DOHH2 (cell line): ENCODE measurements around the gene CWC27.
"Not testable (repeated sequence)": the region's sequence is repeated elsewhere in the genome, so short reads cannot be mapped to it uniquely, and the experiment has no call there.

Experiments used
- H3F3A ChIP-seq: fragments of 200-600 bp; sonication (generic), shearing (Covaris generic); 2 replicates; pipeline ENCODE4 v1.6.0; 2016; ENCODE audit warnings: antibody characterized with exemption, mild to moderate bottlenecking; ENCODE audit not compliant: control insufficient read depth, insufficient read depth
- H3K27ac ChIP-seq: fragments of 200-600 bp; sonication (generic); 2 replicates; pipeline ENCODE4 v1.5.1; 2014; ENCODE audit warnings: low read depth, mild to moderate bottlenecking, low read length, moderate library complexity
- H3K27me3 ChIP-seq: fragments of 200-600 bp; sonication (generic); 2 replicates; pipeline ENCODE4 v1.6.1; 2014; ENCODE audit warnings: mild to moderate bottlenecking, low read length, mixed read lengths; ENCODE audit not compliant: control insufficient read depth
- H3K36me3 ChIP-seq: fragments of 200-600 bp; sonication (generic); 2 replicates; pipeline ENCODE4 v1.6.1; 2014; ENCODE audit warnings: mild to moderate bottlenecking, low read length, moderate library complexity, mixed read lengths; ENCODE audit not compliant: control insufficient read depth
- H3K4me1 ChIP-seq: fragments of 200-600 bp; sonication (generic); 2 replicates; pipeline ENCODE4 v1.6.1; 2014; ENCODE audit warnings: mild to moderate bottlenecking, low read length, mixed read lengths; ENCODE audit not compliant: control insufficient read depth
- H3K4me2 ChIP-seq: fragments of 200-600 bp; sonication (generic); 2 replicates; pipeline ENCODE4 v1.6.0; 2014; ENCODE audit warnings: mild to moderate bottlenecking, low read length, moderate library complexity
- H3K4me3 ChIP-seq: fragments of 200-600 bp; sonication (generic); 2 replicates; pipeline ENCODE4 v1.5.1; 2014; ENCODE audit warnings: mild to moderate bottlenecking, low read length, mixed read lengths
- H3K79me2 ChIP-seq: fragments of 200-600 bp; sonication (generic); 2 replicates; pipeline ENCODE4 v1.6.1; 2014; ENCODE audit warnings: mild to moderate bottlenecking, low read length, mixed read lengths; ENCODE audit not compliant: control insufficient read depth
- H3K9me2 ChIP-seq: fragments of 200-600 bp; sonication (generic); replicated peaks from 2 replicates; pipeline ENCODE4 v1.6.1; 2014; ENCODE audit warnings: mild to moderate bottlenecking, low read length, mixed read lengths; ENCODE audit not compliant: control insufficient read depth
- H3K9me3 ChIP-seq: fragments of 200-600 bp; sonication (generic); 2 replicates; pipeline ENCODE4 v1.6.1; 2014; ENCODE audit warnings: antibody characterized with exemption, low read length, mixed read lengths; ENCODE audit not compliant: control insufficient read depth, insufficient read depth
- H4K20me1 ChIP-seq: fragments of 200-600 bp; sonication (generic); 2 replicates; pipeline ENCODE4 v1.6.0; 2014; ENCODE audit warnings: low read depth, mild to moderate bottlenecking, antibody characterized with exemption, low read length, moderate library complexity; ENCODE audit not compliant: control insufficient read depth, insufficient read depth
- EZH2phosphoT487 ChIP-seq: fragments of 200-600 bp; sonication (generic); IDR thresholded peaks from 2 replicates; pipeline ENCODE4 v1.6.1; 2017; ENCODE audit warnings: borderline replicate concordance, mild to moderate bottlenecking, antibody characterized with exemption, low read length, moderate library complexity, mixed read lengths
- TF ChIP-seq, protein P1 (sequence below): fragments of 200-600 bp; sonication (generic); IDR thresholded peaks from one replicate; pipeline ENCODE4 v1.5.1; 2014; ENCODE audit warnings: antibody characterized with exemption, mild to moderate bottlenecking, low read depth, low read length; ENCODE audit not compliant: poor library complexity, severe bottlenecking

Gene CWC27

DNA sequence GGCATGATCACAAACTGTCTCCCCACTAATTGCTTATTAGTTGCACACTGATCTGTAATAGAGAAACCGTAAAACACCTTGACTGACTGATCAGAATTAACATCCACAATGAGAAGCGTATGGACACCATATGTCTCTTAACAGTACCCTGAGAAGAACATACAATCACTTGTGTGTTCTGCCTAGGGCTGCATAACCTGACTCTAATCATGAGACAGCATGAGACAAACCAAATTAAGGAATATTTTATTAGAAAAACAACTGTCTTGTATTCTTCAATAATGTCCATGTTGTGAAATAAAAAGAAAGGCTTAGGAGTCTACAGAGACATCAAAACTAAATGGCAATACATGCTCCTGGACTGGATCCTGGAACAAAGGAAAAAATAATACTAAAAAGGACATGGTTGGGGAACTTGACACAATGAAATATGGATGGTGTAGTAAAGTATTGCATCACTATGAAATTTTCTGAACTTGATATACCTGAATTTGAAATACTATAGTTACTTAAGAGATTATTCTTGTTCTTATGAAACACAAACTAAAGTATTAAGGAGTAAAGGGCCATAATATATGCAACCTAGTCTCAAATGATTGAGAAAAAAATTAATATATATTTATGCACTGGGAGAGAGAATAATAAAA, 162.1 kb downstream of the CWC27 start:
- no peaks in the 10 kb centered on the region for H3K36me3 ChIP-seq
- H3K9me3 ChIP-seq = no peaks in the 10 kb centered on the region
- H3K9me2 ChIP-seq = no peaks in the 10 kb centered on the region
- no peak overlapping the region for H3K4me3 ChIP-seq
- no peaks in the 10 kb centered on the region for H4K20me1 ChIP-seq
- no peaks in the 10 kb centered on the region for H3F3A ChIP-seq
- H3K27ac ChIP-seq = no peak overlapping the region
- no peak overlapping the region for H3K4me2 ChIP-seq
- no peaks in the 10 kb centered on the region for H3K79me2 ChIP-seq
- no peaks in the 10 kb centered on the region for H3K27me3 ChIP-seq
- TF ChIP-seq EZH2phosphoT487 = no peak
- TF ChIP-seq, protein P1, sequence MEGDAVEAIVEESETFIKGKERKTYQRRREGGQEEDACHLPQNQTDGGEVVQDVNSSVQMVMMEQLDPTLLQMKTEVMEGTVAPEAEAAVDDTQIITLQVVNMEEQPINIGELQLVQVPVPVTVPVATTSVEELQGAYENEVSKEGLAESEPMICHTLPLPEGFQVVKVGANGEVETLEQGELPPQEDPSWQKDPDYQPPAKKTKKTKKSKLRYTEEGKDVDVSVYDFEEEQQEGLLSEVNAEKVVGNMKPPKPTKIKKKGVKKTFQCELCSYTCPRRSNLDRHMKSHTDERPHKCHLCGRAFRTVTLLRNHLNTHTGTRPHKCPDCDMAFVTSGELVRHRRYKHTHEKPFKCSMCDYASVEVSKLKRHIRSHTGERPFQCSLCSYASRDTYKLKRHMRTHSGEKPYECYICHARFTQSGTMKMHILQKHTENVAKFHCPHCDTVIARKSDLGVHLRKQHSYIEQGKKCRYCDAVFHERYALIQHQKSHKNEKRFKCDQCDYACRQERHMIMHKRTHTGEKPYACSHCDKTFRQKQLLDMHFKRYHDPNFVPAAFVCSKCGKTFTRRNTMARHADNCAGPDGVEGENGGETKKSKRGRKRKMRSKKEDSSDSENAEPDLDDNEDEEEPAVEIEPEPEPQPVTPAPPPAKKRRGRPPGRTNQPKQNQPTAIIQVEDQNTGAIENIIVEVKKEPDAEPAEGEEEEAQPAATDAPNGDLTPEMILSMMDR = no peak
- H3K4me1 ChIP-seq = no peaks in the 10 kb centered on the region

DNA sequence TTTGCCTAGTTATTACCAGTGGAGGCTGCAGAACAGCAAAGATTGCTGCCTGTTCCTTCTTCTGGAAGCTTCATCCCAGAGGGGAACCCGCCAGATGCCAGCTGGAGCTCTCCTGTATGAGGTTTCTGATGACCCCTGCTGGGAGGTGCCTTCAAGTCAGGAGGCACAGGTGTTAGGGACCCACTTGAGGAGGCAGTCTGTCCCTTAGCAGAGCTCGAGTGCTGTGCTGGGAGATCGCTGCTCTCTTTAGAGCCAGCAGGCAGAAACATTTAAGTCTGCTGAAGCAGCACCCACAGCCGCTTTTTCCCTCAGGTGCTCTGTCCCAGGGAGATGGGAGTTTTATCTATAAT, 170.7 kb downstream of the CWC27 start:
- not testable (repeated sequence) for H3K4me2 ChIP-seq, H3K4me3 ChIP-seq, H3K36me3 ChIP-seq, H3K4me1 ChIP-seq, H3K9me2 ChIP-seq, H3K27me3 ChIP-seq, H3K9me3 ChIP-seq, H3F3A ChIP-seq, H3K79me2 ChIP-seq, H3K27ac ChIP-seq, H4K20me1 ChIP-seq

DNA sequence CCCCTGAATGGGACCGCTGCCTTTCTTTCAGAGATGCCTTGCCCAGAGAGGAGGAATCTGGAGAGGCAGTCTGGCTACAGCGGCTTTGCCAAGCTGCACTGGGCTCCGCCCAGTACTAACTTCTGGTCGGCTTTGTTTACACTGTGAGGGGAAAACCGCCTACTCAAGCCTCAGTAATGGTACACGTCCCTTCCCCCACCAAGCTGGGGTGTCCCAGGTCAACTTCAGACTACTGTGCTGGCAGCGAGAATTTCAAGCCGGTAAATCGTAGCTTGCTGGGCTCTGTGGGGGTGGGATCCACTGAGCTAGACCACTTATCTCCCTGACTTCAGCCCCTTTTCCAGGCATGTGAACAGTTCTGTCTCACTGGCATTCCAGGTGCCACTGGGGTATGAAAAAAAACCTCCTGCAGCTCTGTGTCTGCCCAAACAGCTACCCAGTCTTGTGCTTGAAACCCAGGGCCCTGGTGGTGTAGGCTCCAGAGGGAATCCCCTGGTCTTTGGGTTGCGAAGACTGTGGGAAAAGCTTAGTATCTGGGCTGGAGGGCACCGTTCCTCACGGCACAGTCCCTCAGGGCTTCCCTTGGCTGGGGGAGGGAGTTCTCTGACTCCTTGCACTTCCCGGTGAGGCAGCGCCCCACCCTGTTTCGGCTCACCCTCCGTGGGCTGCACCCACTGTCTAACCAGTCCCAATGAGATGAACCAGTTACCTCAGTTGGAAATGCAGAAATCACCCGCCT, 171.2 kb downstream of the CWC27 start:
- no peaks in the 10 kb centered on the region for H3K4me1 ChIP-seq
- H3K9me3 ChIP-seq = no peaks in the 10 kb centered on the region
- no peaks in the 10 kb centered on the region for H3K9me2 ChIP-seq
- H3K27me3 ChIP-seq = no peaks in the 10 kb centered on the region
- no peak overlapping the region for H3K27ac ChIP-seq
- H3F3A ChIP-seq = no peaks in the 10 kb centered on the region
- H3K4me3 ChIP-seq = no peak overlapping the region
- no peak overlapping the region for H3K4me2 ChIP-seq
- no peaks in the 10 kb centered on the region for H3K79me2 ChIP-seq
- TF ChIP-seq, protein P1 = no peak
- no peak for TF ChIP-seq EZH2phosphoT487
- H3K36me3 ChIP-seq = no peaks in the 10 kb centered on the region
- no peaks in the 10 kb centered on the region for H4K20me1 ChIP-seq

DNA sequence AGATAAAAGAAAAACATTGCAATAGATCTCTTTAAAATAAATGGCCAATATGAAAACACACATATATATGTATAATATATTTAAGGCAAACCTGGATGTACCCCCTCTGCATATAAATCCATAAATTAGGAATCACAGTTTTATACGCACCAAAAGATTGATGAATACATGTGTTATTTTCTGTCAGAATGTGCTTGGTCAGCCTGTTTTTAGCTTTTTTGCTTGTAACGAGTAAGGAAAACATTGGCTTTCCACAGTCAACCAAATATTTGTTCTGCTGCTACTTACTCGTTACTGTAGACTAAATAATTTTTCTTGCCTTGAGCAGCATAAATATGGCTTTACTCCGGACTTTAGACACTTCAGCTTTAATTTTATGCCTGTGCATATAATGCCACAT, 173.7 kb downstream of the CWC27 start:
- no peaks in the 10 kb centered on the region for H3K9me2 ChIP-seq
- TF ChIP-seq, protein P1 = no peak
- no peak for TF ChIP-seq EZH2phosphoT487
- H3K9me3 ChIP-seq = no peaks in the 10 kb centered on the region
- no peaks in the 10 kb centered on the region for H3K4me1 ChIP-seq
- no peak overlapping the region for H3K4me3 ChIP-seq
- no peak overlapping the region for H3K27ac ChIP-seq
- H3K27me3 ChIP-seq = no peaks in the 10 kb centered on the region
- H4K20me1 ChIP-seq = no peaks in the 10 kb centered on the region
- no peaks in the 10 kb centered on the region for H3F3A ChIP-seq
- H3K4me2 ChIP-seq = no peak overlapping the region
- no peaks in the 10 kb centered on the region for H3K79me2 ChIP-seq
- no peaks in the 10 kb centered on the region for H3K36me3 ChIP-seq
